Fibroblast of the aortic adventitia (primary cell): ENCODE measurements around the gene BTG1. TPM values are rescaled to one million over a fixed set of nuclear protein-coding genes. Genes with fewer than 3 reads are reported as not detected.

Experiments used
- DNase-seq: peaks from one replicate; pipeline ENCODE4 v3.0.0-alpha.2; 2010; ENCODE audit warnings: low read depth
- H3K4me3 ChIP-seq: 2 replicates; pipeline ENCODE4 v1.5.1; 2011; ENCODE audit warnings: low read depth, mild to moderate bottlenecking, control low read depth, low read length, moderate library complexity
- total RNA-seq: library from RNA; depleted of rRNA; stranded (reverse); fragments of >200 nt; gene quantifications from 2 replicates; pipeline ENCODE4 v1.2.3, GENCODE V29; 2012; ENCODE audit warnings: low replicate concordance
- TF ChIP-seq, protein P1 (sequence below): IDR thresholded peaks from 2 replicates; pipeline ENCODE4 v1.5.1; 2011; ENCODE audit warnings: mild to moderate bottlenecking, low read length, control low read depth, inconsistent platforms; ENCODE audit not compliant: insufficient read depth

Gene BTG1
- total RNA-seq, 1 donor: 16.8 TPM

- no peak for DNase-seq
- TF ChIP-seq, protein P1, sequence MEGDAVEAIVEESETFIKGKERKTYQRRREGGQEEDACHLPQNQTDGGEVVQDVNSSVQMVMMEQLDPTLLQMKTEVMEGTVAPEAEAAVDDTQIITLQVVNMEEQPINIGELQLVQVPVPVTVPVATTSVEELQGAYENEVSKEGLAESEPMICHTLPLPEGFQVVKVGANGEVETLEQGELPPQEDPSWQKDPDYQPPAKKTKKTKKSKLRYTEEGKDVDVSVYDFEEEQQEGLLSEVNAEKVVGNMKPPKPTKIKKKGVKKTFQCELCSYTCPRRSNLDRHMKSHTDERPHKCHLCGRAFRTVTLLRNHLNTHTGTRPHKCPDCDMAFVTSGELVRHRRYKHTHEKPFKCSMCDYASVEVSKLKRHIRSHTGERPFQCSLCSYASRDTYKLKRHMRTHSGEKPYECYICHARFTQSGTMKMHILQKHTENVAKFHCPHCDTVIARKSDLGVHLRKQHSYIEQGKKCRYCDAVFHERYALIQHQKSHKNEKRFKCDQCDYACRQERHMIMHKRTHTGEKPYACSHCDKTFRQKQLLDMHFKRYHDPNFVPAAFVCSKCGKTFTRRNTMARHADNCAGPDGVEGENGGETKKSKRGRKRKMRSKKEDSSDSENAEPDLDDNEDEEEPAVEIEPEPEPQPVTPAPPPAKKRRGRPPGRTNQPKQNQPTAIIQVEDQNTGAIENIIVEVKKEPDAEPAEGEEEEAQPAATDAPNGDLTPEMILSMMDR: no peak
- no peak overlapping the region for H3K4me3 ChIP-seq
Measured at GRCh38 chr12:92188517-92189188, 43.0 kb upstream of the BTG1 start.

DNA sequence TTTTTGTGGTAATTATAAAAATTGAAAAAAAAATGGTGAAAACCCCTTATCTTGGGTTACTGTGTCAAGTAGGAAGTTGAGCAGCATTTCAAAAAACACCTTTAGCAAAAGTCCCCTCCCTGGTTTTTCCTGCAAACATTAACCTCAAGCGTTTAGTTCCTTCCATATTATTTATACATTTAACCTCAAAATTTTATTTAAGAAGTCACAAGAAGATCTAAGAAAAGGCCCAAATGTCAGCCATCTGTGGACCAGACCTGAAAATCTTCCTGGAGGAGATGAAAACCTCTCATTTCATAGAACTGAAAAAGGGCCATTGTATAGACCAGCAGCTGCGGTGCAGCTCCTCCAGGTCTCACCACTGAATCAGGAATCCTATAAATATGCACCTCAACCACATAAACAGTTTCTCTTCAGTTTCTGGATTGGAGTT, 40.4 kb upstream of the BTG1 start:
- TF ChIP-seq, protein P1: no peak
- no peak overlapping the region for H3K4me3 ChIP-seq
- DNase-seq: no peak

- TF ChIP-seq, protein P1: no peak
- no peak overlapping the region for H3K4me3 ChIP-seq
Measured at GRCh38 chr12:92185052-92185451, 39.4 kb upstream of the BTG1 start.

GRCh38 chr12:92183575-92183974, 37.9 kb upstream of the BTG1 start:
- TF ChIP-seq, protein P1: no peak
- DNase-seq: no peak
- H3K4me3 ChIP-seq: no peak overlapping the region

More at GRCh38 chr12:92185052-92185451, 39.4 kb upstream of the BTG1 start:
- DNase-seq: no peak

DNA sequence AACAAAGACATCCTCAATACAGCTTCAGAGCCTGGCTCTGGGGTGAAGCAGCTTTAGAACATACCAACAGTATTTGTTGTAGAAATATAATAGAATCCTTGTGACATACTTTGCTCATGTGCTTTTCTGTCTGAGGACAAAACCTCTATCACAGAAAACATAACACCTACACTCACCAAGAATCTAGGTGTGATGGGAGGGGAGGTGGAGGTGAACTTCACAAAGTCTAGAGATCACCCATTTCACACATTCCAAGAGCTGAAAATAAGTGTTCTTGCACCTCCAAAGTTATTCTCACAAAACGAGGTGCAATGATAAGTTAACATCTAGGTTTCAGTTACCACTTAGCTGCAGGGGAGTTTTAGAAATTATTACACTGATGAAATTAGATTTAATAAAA, 32.7 kb upstream of the BTG1 start:
- no peak for DNase-seq
- H3K4me3 ChIP-seq: no peak overlapping the region
- TF ChIP-seq, protein P1: no peak

GRCh38 chr12:92176646-92177045, 31.0 kb upstream of the BTG1 start:
- TF ChIP-seq, protein P1: no peak
- DNase-seq: no peak
- no peak overlapping the region for H3K4me3 ChIP-seq

- no peak for DNase-seq
- TF ChIP-seq, protein P1: no peak
- H3K4me3 ChIP-seq: no peak overlapping the region
Measured at GRCh38 chr12:92175961-92176360, 30.3 kb upstream of the BTG1 start.
